GM12878 (cell line): Measurements from ENCODE around the gene RNF112.

Source experiments
- NR2C2 ChIP-seq: IDR thresholded peaks from 2 replicates; pipeline ENCODE4 v1.6.1; 2011; ENCODE audit warnings: borderline replicate concordance, low read depth; ENCODE audit not compliant: control insufficient read depth, insufficient read length
- PML ChIP-seq: IDR thresholded peaks from 2 replicates; pipeline ENCODE4 v1.6.1; 2012; ENCODE audit warnings: low read length, inconsistent platforms
- ZNF217 ChIP-seq: fragments of 450-650 bp; IDR thresholded peaks from 2 replicates; pipeline ENCODE4 v1.6.1; 2017; ENCODE audit warnings: antibody characterized with exemption, mild to moderate bottlenecking
- TF ChIP-seq, protein P1 (sequence below), 3 experiments: IDR thresholded peaks in 2 of 3; conservative IDR thresholded peaks in 1 of 3; 2 replicates each; pipeline ENCODE4 v1.5.1; 2011; ENCODE audit warnings: low read depth in 3 of 3, low read length in 3 of 3, mild to moderate bottlenecking in 3 of 3, control low read depth in 2 of 3, moderate library complexity in 2 of 3, inconsistent platforms in 1 of 3, mixed read lengths in 1 of 3; ENCODE audit not compliant: control insufficient read depth in 2 of 3, insufficient read depth in 1 of 3; ENCODE audit errors: extremely low read depth in 1 of 3

DNA sequence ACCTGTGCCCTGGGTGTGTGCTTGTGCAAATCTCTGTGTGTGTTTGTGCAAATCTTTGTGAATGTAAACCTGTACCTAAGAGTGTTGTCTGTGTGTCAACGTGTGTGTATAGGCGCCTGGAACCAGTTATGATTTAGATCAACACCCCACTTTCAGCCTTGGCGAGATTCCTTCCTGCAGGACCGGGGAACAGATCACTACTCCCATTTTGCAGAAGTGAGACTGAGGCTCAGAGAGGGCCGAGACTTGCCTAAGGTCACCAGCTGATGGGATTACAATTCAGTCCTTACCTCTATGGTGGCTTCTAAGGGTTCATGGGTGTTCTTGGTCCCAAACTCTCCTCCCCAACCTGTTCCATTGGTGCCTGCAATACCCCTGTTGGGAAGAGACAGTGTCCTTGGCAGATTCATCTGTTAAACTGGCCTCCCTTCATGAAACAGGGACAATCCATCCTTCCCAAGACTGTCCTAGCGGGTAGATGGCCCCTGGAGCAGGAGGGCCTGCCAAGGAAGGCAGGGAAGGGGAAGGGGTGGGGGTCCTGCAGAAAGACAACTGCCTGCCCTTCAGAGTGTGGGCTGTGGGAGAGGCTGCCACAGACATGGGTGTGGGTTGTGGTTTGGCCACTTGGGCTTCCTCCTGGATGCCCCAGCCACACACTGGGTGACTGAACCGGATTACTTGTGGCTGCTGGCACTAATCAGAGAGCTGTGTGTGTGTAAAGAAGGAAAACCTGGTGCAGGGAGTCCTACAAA, 39.6 kb upstream of the RNF112 start:
- TF ChIP-seq, protein P1, sequence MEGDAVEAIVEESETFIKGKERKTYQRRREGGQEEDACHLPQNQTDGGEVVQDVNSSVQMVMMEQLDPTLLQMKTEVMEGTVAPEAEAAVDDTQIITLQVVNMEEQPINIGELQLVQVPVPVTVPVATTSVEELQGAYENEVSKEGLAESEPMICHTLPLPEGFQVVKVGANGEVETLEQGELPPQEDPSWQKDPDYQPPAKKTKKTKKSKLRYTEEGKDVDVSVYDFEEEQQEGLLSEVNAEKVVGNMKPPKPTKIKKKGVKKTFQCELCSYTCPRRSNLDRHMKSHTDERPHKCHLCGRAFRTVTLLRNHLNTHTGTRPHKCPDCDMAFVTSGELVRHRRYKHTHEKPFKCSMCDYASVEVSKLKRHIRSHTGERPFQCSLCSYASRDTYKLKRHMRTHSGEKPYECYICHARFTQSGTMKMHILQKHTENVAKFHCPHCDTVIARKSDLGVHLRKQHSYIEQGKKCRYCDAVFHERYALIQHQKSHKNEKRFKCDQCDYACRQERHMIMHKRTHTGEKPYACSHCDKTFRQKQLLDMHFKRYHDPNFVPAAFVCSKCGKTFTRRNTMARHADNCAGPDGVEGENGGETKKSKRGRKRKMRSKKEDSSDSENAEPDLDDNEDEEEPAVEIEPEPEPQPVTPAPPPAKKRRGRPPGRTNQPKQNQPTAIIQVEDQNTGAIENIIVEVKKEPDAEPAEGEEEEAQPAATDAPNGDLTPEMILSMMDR (IDR thresholded peaks at IDR 0.05 in 2 of 3, conservative IDR thresholded peaks at IDR 0.05 in 1 of 3; ENCODE audit: control insufficient read depth in 2 of 3, extremely low read depth in 1 of 3, insufficient read depth in 1 of 3, low read depth in 3 of 3, low read length in 3 of 3): no peak
- TF ChIP-seq NR2C2 (no peak), PML (no peak), ZNF217 (no peak)
